NOMO-1 treated with dmso at 0.1 percent for 144 hours (cell line): ENCODE results near the gene SURF2.
A peak's percentile ranks its signal among the peaks of the same experiment; 100 is the strongest.
"Not testable (repeated sequence)": the region's sequence is repeated elsewhere in the genome, so short reads cannot be mapped to it uniquely, and the experiment has no call there.

Experiments used
- DNase-seq: peaks from one replicate; lab custom pipeline; 2025; ENCODE audit not compliant: unreplicated experiment; lab: John Stamatoyannopoulos, UW

The SURF2 gene

DNA sequence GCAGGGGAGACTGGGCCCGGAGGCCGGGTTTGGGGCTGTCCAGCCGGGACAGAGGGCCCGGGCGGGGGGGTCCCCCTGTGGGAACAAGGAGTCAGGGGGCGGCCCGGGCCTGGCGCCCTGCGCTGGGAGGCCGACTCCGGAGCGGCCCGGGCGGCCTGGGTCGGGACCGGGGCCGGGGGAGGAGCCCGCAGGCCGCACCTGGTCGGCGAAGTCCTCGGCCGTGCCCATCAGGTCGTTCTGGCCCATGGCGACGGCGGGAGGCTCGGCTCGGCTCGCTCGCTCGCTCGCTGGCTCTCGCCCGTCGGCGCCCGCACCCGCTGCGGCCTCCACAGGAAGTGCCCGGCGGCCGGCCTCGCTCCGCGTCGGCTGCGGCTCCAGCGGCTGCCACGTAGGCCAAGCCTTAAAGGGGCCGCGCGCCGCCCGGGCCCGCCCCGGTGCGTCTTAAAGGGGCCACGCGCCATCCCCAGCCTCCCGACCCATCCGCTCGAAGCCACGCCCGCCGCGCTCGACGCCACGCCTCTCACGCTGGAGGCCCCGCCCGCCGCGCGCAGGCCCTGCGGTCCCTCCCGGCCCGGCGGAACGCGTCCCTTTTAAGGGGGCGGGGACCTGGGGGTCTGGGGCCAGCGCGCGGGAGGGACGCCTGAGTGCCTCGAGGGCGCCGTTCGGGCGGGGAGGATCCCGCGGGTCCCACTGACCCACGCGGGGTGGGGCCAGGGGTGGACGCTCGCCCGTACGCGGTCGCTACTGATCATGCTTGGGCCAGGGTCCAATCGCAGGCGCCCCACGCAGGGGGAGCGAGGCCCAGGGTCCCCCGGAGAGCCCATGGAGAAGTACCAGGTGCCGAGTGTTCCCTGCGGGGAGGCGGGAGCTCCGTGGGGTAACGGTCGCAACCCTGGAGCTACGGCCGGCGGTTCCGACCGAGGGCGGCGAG, 19.6 kb downstream of the SURF2 start, which contains the start of the genes STKLD1 and SURF4:
TSS of gene STKLD1 (plus strand) at position 643 of the 931 bp plus-strand sequence. CDS start at position 751, 108 bp downstream.
TSS of gene SURF4 (minus strand) at position 337 of the 931 bp plus-strand sequence. CDS start at position 246, 91 bp downstream.
- DNase-seq = peak; percentile 94

- DNase-seq = not testable (repeated sequence)
Observed at GRCh38 chr9:133377280-133377679, 20.9 kb downstream of the SURF2 start.

GRCh38 chr9:133377721-133378216, 21.4 kb downstream of the SURF2 start:
- no peak for DNase-seq

DNA sequence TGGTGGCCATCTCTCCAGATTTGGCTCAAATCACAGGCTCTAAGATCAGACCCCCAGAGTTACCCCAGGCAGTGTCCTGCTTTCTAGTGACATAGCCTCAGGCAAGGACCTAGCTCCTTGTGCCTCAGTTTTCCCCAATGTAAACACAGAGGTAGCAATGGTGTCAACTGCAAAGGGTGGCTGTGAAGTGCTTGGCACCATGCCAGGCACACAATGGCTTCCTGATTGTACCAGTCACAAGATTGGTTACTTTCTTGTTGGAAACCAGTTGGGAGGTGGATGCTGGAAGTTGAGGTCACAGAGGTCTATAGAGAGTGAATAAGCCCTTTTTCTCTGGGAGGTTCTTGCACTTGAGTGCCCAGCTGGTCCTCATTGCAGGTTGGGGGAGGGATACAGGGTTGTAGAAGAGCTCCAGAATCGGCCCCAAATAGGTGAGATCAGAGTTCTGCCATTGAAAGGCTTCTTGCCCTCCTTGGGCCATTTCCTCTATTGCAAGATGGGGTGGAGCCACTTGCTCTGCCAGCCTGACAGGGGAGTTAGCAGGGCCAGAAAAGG, 22.1 kb downstream of the SURF2 start:
- no peak for DNase-seq

- no peak for DNase-seq
Observed at GRCh38 chr9:133379153-133380086, 23.1 kb downstream of the SURF2 start.

GRCh38 chr9:133380734-133381133, 24.4 kb downstream of the SURF2 start:
- DNase-seq = no peak

DNA sequence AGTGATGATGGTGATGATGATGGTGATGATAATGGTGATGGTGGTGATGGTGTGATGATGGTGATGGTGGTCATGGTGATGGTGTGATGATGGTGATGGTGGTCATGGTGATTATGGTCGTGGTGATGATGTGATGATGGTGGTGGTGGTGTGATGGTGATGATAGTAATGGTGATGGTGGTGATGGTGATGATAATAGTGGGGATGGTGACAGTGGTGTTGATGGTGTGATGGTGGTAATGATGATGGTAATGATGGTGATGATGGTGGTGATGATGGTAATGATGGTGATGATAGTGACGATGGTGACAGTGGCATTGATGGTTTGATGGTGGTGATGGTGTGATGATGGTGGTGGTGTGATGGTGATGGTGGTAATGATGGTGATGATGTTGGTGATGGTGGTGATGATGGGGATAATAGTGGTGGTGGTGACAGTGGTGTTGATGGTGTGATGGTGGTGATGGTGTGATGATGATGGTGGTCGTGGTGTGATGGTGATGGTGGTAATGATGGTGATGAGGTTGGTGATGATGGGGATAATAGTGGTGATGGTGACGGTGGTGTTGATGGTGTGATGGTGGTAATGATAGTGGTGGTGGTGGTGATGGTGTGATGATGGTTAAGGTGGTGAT, 26.3 kb downstream of the SURF2 start:
- DNase-seq = no peak

GRCh38 chr9:133383438-133383837, 27.1 kb downstream of the SURF2 start:
- no peak for DNase-seq

DNA sequence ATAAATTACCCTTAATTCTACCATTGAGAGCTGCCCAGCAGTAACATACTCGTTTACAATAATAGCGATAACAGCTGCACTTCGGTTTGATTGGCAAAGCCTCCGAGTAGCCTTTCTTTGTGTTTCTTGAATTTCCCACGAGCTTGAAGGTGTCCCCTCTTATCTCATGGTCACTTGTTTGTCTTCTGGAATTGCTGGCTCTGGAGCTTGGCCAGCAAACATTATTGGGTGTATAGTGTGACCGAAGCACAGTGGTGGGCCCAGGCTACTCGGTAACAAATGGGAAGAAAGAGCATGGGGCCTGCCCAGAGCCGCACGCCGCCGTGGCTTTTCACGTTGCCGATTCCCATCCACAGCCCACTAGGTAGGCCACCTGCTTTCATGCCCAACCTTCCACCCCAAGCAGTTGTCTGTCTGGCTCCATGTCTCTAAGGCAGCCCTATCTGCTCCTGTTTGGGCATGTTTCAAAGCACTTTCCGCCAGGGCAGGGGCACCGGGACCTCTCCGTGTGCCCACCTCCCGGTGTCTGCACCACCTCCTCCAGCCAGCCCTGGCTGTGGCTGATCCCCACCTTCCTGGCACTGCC, 28.5 kb downstream of the SURF2 start:
- no peak for DNase-seq

DNA sequence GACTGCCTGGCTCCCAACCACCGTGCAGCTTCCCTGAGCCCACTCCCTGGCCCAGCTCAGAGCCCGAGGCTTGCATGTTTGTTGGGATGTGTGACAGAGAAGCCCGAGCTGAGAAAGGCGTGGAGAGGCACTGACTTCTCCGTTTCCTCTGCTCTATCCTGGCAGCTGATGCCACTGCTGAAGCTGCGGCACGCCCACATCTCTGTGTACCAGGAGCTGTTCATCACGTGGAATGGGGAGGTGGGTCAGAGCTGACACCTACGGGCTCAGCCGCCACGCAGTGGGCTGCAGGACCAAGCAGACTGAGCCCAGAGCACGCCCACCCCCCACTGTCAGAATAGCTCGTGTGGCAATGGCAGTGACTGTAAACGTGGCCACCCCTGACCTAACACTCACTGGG, 29.1 kb downstream of the SURF2 start:
- no peak for DNase-seq

GRCh38 chr9:133386338-133386737, 30.0 kb downstream of the SURF2 start:
- DNase-seq = no peak

GRCh38 chr9:133387680-133388079, 31.3 kb downstream of the SURF2 start:
- DNase-seq = no peak

DNA sequence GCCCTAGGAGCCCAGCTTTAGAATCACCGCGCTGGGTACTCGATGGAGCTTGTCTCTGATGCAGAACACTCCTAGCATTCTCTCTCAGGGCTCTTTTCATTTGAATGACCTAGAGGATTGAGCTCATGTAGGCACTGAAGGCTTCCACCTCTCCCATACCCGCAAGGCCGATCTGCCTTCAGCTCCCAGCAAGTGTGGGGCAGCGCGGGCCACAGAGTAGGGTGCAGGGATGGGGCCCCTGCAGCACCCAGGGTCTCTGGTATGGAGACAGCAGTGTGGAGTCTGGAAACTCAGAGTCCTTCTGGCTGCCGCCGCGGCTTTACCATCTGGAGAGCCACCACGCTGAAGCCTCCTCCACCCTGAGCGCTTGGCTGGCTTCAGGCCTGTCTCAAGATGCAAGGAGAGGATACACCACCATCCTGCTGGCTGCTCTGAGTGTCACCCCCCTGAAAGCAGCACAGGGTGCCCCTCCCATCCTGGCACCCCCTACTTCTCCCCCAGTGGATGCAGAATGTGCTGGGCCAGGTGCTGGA, 32.7 kb downstream of the SURF2 start:
- DNase-seq = no peak

DNA sequence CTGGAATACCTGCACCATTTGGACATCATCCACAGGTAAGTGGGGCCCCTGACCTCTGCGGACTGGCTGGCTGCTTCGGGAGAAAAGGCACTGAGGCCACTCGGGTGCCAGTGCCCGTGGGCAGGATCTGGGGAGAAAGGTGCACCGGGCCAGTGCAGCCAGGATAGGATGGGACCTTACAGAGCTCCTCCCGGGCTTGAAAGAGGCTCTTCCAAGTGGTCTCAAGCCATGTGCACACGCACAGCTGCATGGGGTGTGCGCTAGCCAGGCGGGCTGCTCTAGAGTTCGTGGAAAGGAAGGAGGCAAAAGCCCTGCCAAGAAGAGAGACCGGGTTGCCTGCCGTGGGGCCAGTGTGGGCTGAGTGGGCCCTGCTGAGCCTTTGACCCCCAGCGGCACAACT, 33.2 kb downstream of the SURF2 start:
- DNase-seq = no peak

- DNase-seq = no peak
Observed at GRCh38 chr9:133390713-133391112, 34.4 kb downstream of the SURF2 start.

DNA sequence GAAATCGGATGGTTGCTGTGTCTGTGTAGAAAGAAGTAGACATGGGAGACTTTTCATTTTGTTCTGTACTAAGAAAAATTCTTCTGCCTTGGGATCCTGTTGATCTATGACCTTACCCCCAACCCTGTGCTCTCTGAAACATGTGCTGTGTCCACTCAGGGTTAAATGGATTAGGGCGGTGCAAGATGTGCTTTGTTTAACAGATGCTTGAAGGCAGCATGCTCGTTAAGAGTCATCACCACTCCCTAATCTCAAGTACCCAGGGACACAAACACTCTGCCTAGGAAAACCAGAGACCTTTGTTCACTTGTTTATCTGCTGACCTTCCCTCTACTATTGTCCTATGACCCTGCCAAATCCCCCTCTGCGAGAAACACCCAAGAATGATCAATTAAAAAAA, 35.1 kb downstream of the SURF2 start:
- not testable (repeated sequence) for DNase-seq

GRCh38 chr9:133392308-133392707, 36.0 kb downstream of the SURF2 start:
- DNase-seq = not testable (repeated sequence)

DNA sequence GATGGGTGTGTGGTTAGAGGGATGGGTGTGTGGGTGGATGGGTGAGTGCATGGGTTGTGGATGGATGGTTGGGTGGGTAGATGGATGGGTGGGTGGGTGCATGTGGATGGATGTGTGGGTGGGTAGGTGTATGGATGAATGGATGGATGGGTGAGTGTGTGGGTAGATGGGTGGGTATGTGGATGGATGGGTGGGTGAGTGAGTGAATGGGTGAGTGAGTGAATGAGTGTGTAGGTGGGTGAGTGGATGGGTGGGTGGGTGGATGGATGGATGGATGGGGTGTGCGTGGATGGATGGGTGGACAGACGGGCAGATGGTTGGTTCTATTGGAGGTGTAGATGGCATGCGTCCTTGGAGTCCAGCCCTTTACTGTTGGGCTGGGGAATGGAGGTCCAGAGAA, 37.0 kb downstream of the SURF2 start:
- DNase-seq = no peak

- DNase-seq = no peak
Observed at GRCh38 chr9:133394687-133395271, 38.4 kb downstream of the SURF2 start.
